Kasumi-1 (cell line): Measurements from ENCODE around the gene NAV2.

Experiments
- DNase-seq, 2 experiments: peaks; one replicate each; lab custom pipeline; 2025; lab: John Stamatoyannopoulos, UW

The NAV2 gene

DNA sequence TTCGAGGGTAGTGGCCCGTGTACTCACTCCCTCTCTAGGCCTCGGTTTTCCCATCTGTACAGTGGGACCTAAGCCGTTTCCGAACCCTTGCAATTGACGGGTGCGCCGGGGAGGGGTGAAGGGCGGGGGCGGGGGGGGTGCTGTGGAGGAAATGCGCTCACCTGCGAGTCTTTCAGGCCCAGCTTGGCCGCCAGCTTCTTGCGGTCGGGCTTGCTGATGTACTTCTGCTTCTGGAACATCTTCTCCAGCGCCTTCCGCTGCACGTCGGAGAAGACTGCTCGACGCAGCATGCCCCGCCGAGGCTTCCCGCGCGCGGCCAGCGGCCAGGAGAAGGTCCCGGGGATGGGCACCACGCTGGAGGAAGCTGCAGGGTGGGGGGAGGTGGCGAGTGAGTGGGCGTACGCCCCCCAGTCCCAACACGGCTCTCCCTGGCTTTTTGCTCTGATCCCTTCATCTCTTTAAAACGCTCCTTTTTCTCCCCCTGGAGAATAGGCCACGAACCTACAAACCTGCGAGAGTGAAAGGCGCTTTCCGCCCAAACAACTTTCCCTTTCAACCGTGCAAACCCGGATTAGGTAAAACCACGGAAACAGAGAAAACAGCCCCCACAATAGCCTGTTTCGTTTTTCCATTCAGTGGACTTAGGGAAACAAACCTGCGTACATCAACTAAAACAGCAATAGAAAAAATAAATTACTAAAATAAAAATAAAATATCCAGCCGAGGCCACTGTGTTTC is 444.4 kb downstream of the NAV2 start:
- DNase-seq, result no peak

DNA sequence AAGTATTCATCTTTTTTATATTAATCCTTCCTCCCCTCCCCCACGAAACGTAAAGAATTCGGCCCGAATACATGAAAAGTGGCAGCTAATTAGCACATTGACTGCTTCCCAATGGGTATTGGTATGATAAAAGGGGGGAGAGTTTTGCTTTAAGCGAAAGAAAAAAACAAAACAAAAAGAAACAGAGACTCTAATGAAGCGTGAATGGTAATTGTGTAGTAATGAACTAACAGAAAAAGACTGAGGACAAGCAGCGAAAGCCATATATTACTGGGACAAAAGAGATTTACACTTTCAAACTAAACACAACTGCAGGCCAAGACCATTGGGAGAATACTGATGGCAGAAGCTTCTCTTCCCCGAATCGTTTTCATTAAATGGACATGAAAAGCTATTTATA is 445.1 kb downstream of the NAV2 start:
- no peak for DNase-seq

DNA sequence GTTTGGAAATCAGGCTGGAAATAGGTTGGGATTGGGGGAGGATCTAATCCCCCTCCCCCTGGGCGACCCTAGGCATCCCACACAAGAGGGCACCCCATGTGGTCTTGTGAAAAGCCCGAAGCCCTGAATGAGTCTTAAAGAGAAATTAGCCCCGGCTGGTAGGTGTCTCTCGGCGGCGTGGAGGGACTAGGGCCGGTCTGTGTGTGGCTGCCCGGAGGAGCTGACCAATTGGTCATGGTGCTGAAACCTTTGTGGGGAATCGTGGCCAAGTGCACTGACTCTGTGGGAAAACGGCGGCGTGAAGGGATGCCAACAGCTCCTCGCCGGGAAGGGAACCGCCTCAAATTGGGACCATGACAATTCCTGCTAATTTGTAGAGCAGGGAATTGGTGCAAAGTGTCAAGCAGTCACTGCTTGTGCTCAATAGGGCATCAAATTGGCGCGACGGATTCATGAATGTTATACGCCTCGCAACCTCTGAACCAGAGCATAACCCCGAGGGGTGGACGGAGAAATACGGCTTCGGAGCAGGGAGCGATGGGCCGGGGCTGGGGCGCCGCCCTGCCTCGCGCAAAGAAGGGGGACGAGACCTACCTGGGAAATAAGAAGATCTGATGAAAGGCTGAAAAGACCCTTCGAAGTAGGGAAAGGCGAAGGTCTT is 446.1 kb downstream of the NAV2 start:
- no peak for DNase-seq

GRCh38 chr11:20159466-20160381 is 447.1 kb downstream of the NAV2 start:
- DNase-seq, result no peak

GRCh38 chr11:20160425-20161229 is 448.0 kb downstream of the NAV2 start, which contains the start of gene DBX1:
TSS of gene DBX1 (minus strand) at chr11:20160475. CDS start at chr11:20160324, 151 bp downstream.
- DNase-seq, result no peak

- no peak for DNase-seq
Measured at GRCh38 chr11:20161230-20161918, 448.7 kb downstream of the NAV2 start.

GRCh38 chr11:20161923-20162744 is 449.5 kb downstream of the NAV2 start:
- DNase-seq, result no peak

DNA sequence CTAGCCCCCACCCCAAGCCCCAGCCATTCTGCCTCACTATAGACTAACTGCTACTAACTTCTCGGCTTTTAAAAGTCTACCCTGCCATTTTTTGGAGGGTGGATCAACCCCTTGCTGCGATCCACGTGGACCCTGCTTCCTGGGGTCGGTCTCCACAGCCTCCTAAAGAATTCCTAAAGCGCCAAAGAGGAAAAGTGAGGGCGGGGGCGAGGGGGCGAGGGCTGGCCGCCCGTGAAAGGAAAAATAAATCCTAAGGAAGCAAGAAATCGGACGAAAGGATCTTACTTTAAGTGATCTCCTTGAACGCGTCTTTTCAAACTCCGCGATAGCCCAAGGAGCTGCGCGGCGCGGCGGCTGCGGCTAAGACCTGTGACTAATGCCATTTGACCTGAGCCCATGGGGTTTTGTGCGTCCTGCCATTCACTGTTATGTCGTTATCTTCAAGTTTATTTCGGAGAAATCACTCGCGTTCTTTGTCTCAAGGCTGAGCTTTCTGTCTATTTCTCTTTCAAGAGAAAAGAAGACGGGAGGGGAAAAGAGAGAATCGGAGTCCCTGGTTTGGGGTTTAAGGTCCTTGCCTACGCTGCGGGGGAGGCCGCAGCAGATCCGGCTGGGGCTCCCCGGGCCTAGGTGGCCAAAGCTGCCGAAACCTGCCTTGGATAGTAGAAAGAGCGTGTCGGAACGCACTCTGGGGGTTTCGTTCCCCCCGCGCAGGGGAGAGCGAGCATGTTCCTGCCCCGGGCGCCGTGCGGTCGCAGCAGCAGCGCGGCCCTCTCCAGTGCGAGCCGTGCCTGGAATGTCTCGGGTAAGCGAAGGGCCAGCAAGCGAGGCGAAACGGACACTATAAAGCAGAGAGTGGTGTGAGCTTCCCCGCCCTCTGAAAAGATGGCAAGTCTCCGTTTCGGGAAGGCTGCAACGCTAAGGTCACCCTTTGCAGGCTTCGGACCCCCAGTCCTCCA is 450.5 kb downstream of the NAV2 start:
- DNase-seq, result no peak

- no peak for DNase-seq
Measured at GRCh38 chr11:20163783-20164481, 451.3 kb downstream of the NAV2 start.
